Common myeloid progenitor, CD34-positive (primary cell): ENCODE measurements around the gene PPHLN1. TPM values are rescaled to one million over a fixed set of nuclear protein-coding genes. Genes with fewer than 3 reads are reported as not detected.

Experiments
- CTCF ChIA-PET: fragments of 350-600 bp; sonication (Branson Sonifier 250); formaldehyde crosslinking; loops from one replicate; lab custom pipeline; 2021; ENCODE audit warnings: antibody characterized with exemption; lab: Charles Lee
- POLR2A ChIA-PET: fragments of 350-600 bp; sonication (Branson Sonifier 250); formaldehyde crosslinking; loops from one replicate; lab custom pipeline; 2021; ENCODE audit warnings: antibody characterized with exemption; lab: Charles Lee
- DNase-seq, 3 donors: peaks; one replicate each; pipeline versions ENCODE4 v3.0.0 to v3.0.0-alpha.2; 2013
- H3K27ac ChIP-seq, 2 experiments: 1 replicate in 1 of 2; 2 replicates in 1 of 2; pipeline ENCODE4 v1.7.0; 2013; ENCODE audit warnings: inconsistent platforms in 2 of 2, low read length in 2 of 2, mild to moderate bottlenecking in 2 of 2, low read depth in 1 of 2, moderate library complexity in 1 of 2; ENCODE audit not compliant: severe bottlenecking in 2 of 2, insufficient read depth in 1 of 2, poor library complexity in 1 of 2
- H3K27me3 ChIP-seq, 5 experiments: replicated peaks in 2 of 5; 1 replicate in 3 of 5; 2 replicates in 2 of 5; pipeline versions ENCODE4 v1.6.1 to v1.7.0; 2013; ENCODE audit warnings: low read length in 4 of 5, mild to moderate bottlenecking in 2 of 5, moderate library complexity in 2 of 5, inconsistent platforms in 1 of 5; ENCODE audit not compliant: insufficient read depth in 5 of 5, control insufficient read depth in 4 of 5
- H3K36me3 ChIP-seq, 4 experiments: 1 replicate in 2 of 4; 2 replicates in 2 of 4; pipeline versions ENCODE4 v1.6.1 to v1.7.0; 2013; ENCODE audit warnings: low read length in 3 of 4, control low read depth in 1 of 4, mild to moderate bottlenecking in 1 of 4; ENCODE audit not compliant: control insufficient read depth in 4 of 4, insufficient read depth in 4 of 4
- H3K4me1 ChIP-seq, 4 experiments: 1 replicate in 3 of 4; 2 replicates in 1 of 4; pipeline versions ENCODE4 v1.6.1 to v1.7.1; 2013; ENCODE audit warnings: low read length in 3 of 4, mild to moderate bottlenecking in 3 of 4, control low read depth in 1 of 4, inconsistent platforms in 1 of 4, moderate library complexity in 1 of 4; ENCODE audit not compliant: control insufficient read depth in 4 of 4, insufficient read depth in 4 of 4; ENCODE audit errors: control extremely low read depth in 1 of 4
- H3K4me3 ChIP-seq, 7 experiments: 1 replicate in 4 of 7; 2 replicates in 3 of 7; pipeline versions ENCODE4 v1.5.1 to v1.7.0; 2013; ENCODE audit warnings: mild to moderate bottlenecking in 7 of 7, low read length in 6 of 7, moderate library complexity in 6 of 7, inconsistent platforms in 2 of 7, low read depth in 2 of 7, control low read depth in 1 of 7; ENCODE audit not compliant: insufficient read depth in 4 of 7, control insufficient read depth in 1 of 7; ENCODE audit errors: extremely low read depth in 1 of 7
- H3K9me3 ChIP-seq, 5 experiments: 1 replicate in 4 of 5; 2 replicates in 1 of 5; pipeline versions ENCODE4 v1.6.1 to v1.7.1; 2013; ENCODE audit warnings: low read length in 4 of 5, mild to moderate bottlenecking in 2 of 5, inconsistent platforms in 1 of 5, low read depth in 1 of 5, moderate library complexity in 1 of 5; ENCODE audit not compliant: control insufficient read depth in 4 of 5, insufficient read depth in 2 of 5; ENCODE audit errors: control extremely low read depth in 1 of 5
- WGBS: methylation state at CpG from one replicate; pipeline ENCODE4 v1.1.5; 2013; ENCODE audit not compliant: insufficient coverage; 5-methylcytosine and 5-hydroxymethylcytosine counted together
- polyA plus RNA-seq: library from polyadenylated mRNA; unstranded; fragments of 120-200 nt; gene quantifications from one replicate; pipeline ENCODE4 v1.2.1, GENCODE V29; 2013

The PPHLN1 gene
- polyA plus RNA-seq = 86.0 TPM

- CTCF ChIA-PET = interaction anchor here (1.0 to 2.5 kb wide), 3 partner anchors 46 to 301 kb away, joined by 3 to 6 read pairs (median 4); no protein-coding TSS in a partner anchor
- POLR2A ChIA-PET = interaction anchor here (1.0 to 1.1 kb wide), 3 partner anchors 35 to 83 kb away, joined by 3 read pairs; no protein-coding TSS in a partner anchor
- Histone ChIP-seq H3K27me3 (no peaks in the 10 kb centered on the region), H3K4me1 (peaks cover 16 to 44% (median 31%) of the 10 kb centered on the region in 4 experiments), H3K9me3 (no peaks in the 10 kb centered on the region), H3K27ac (peak within 1 kb of the TSS; percentile 74 to 95), H3K4me3 (peak within 1 kb of the TSS; percentile 81 to 99 (median 94)), H3K36me3 (peaks cover 0 to 14% (median 3%) of the 10 kb centered on the region in 4 experiments)
- DNase-seq = peak; percentile 81 to 90 (median 85)
- under 1% methylated on average over 43 of the region's 55 CpGs for WGBS
Measured at GRCh38 chr12:42325653-42326474, at the start of gene PPHLN1, which contains the start of gene ZCRB1. Gene PPHLN1, plus strand, starts transcription at chr12:42326167. Its CDS starts 9,736 bp downstream, at chr12:42335903. Gene ZCRB1, minus strand, starts transcription at chr12:42326094. Its CDS starts 1,992 bp downstream, at chr12:42324102.

GRCh38 chr12:42277396-42278127, 48.4 kb upstream of the PPHLN1 start:
- no peak for DNase-seq
- no peaks in the 10 kb centered on the region for H3K4me1 ChIP-seq
- no peak overlapping the region for H3K27ac ChIP-seq
- 100% methylated on average over 3 of the region's 6 CpGs for WGBS
- no peak overlapping the region for H3K4me3 ChIP-seq
- no peaks in the 10 kb centered on the region for H3K27me3 ChIP-seq
- H3K36me3 ChIP-seq = no peaks in the 10 kb centered on the region
- ChIA-PET POLR2A (no interaction called here), CTCF (no interaction called here)
- H3K9me3 ChIP-seq = no peaks in the 10 kb centered on the region

GRCh38 chr12:42278128-42278510, 47.8 kb upstream of the PPHLN1 start:
- Histone ChIP-seq H3K27me3 (no peaks in the 10 kb centered on the region), H3K36me3 (no peaks in the 10 kb centered on the region), H3K4me1 (no peaks in the 10 kb centered on the region), H3K27ac (no peak overlapping the region), H3K9me3 (no peaks in the 10 kb centered on the region), H3K4me3 (no peak overlapping the region)
- ChIA-PET POLR2A (no interaction called here), CTCF (no interaction called here)
- DNase-seq = no peak

- POLR2A ChIA-PET = no interaction called here
- 79% methylated on average over 3 of the region's 3 CpGs for WGBS
- H3K27ac ChIP-seq = no peak overlapping the region
Measured at GRCh38 chr12:42281278-42281677, 44.7 kb upstream of the PPHLN1 start.

GRCh38 chr12:42281844-42282243, 44.1 kb upstream of the PPHLN1 start:
- POLR2A ChIA-PET = interaction anchor here (0.6 kb wide), 1 partner anchor 196 kb away, joined by 3 read pairs; no protein-coding TSS in a partner anchor
- CTCF ChIA-PET = interaction anchor here (1.1 to 1.3 kb wide), 2 partner anchors 8 to 25 kb away, joined by 3 to 4 read pairs; no protein-coding TSS in a partner anchor

More at GRCh38 chr12:42281278-42281677, 44.7 kb upstream of the PPHLN1 start:
- H3K4me3 ChIP-seq = no peak overlapping the region
- peaks cover 9 to 12% (median 10%) of the 10 kb centered on the region in 4 experiments for H3K4me1 ChIP-seq
- no peaks in the 10 kb centered on the region for H3K9me3 ChIP-seq
- CTCF ChIA-PET = interaction anchor here (1.1 kb wide), 1 partner anchor 24 kb away, joined by 3 read pairs; no protein-coding TSS in a partner anchor
- no peaks in the 10 kb centered on the region for H3K27me3 ChIP-seq
- no peak for DNase-seq
- no peaks in the 10 kb centered on the region for H3K36me3 ChIP-seq

GRCh38 chr12:42282294-42282693, 43.7 kb upstream of the PPHLN1 start:
- Histone ChIP-seq H3K36me3 (no peaks in the 10 kb centered on the region), H3K4me3 (no peak overlapping the region), H3K9me3 (no peaks in the 10 kb centered on the region), H3K27ac (no peak overlapping the region), H3K27me3 (no peaks in the 10 kb centered on the region), H3K4me1 (peaks cover 9 to 12% (median 10%) of the 10 kb centered on the region in 4 experiments)
- POLR2A ChIA-PET = interaction anchor here (0.6 kb wide), 1 partner anchor 196 kb away, joined by 3 read pairs; no protein-coding TSS in a partner anchor
- CTCF ChIA-PET = interaction anchor here (1.1 to 1.3 kb wide), 2 partner anchors 8 to 26 kb away, joined by 3 to 4 read pairs; no protein-coding TSS in a partner anchor
- DNase-seq = no peak
- whole genome bisulfite sequencing = 100% methylated on average over 2 of the region's 2 CpGs

More at GRCh38 chr12:42281844-42282243, 44.1 kb upstream of the PPHLN1 start:
- Histone ChIP-seq H3K36me3 (no peaks in the 10 kb centered on the region), H3K27ac (no peak overlapping the region), H3K27me3 (no peaks in the 10 kb centered on the region), H3K4me3 (no peak overlapping the region), H3K9me3 (no peaks in the 10 kb centered on the region), H3K4me1 (peaks cover 9 to 12% (median 10%) of the 10 kb centered on the region in 4 experiments)
- 90% methylated on average over 1 of the region's 3 CpGs for WGBS
- DNase-seq = no peak
